ENCODE data around the gene PLXNA4.

DNA sequence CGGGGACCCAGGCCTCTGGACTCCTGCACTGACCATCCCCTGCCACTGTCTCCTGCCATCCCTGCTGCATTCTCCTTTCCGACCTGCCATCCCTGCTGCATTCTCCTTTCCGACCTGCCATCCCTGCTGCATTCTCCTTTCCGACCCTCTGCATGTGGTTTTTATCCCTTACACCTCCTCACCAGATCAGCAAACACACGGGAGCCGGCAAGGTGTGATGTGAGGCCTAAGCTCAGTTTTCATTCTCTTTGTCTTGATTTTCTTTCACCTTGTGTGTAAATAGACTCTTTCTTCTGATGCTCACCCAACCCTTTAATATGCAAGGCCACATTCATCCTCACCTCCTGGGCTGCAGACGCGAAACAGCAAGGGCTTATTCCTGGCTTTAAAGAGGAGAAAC, 11.4 kb downstream of the PLXNA4 start:
- TF ChIP-seq, protein P1, sequence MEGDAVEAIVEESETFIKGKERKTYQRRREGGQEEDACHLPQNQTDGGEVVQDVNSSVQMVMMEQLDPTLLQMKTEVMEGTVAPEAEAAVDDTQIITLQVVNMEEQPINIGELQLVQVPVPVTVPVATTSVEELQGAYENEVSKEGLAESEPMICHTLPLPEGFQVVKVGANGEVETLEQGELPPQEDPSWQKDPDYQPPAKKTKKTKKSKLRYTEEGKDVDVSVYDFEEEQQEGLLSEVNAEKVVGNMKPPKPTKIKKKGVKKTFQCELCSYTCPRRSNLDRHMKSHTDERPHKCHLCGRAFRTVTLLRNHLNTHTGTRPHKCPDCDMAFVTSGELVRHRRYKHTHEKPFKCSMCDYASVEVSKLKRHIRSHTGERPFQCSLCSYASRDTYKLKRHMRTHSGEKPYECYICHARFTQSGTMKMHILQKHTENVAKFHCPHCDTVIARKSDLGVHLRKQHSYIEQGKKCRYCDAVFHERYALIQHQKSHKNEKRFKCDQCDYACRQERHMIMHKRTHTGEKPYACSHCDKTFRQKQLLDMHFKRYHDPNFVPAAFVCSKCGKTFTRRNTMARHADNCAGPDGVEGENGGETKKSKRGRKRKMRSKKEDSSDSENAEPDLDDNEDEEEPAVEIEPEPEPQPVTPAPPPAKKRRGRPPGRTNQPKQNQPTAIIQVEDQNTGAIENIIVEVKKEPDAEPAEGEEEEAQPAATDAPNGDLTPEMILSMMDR (IDR thresholded peaks at IDR 0.05) = no peak
- no peak for TF ChIP-seq POLR2A (IDR thresholded peaks at IDR 0.05)

Data from prostate gland (tissue), 2 donors.